Measurements from ENCODE around the gene SELENBP1.

The SELENBP1 gene

GRCh38 chr1:151325646-151326429 is 46.7 kb downstream of the SELENBP1 start:
- Histone ChIP-seq H3K9ac (ENCODE audit: low read length in 2 of 2) (peak overlapping the region; percentile 84 to 94), H3K4me1 (ENCODE audit: control insufficient read depth, insufficient read depth, low read length) (peaks cover 35% of the 10 kb centered on the region), H3K27ac (ENCODE audit: low read length) (peak overlapping the region; percentile 91), H3K27me3 (ENCODE audit: control insufficient read depth in 1 of 2, insufficient read depth in 2 of 2, low read length in 2 of 2) (no peaks in the 10 kb centered on the region), H3K36me3 (ENCODE audit: control insufficient read depth in 2 of 2, insufficient read depth in 2 of 2, low read length in 2 of 2) (peaks cover 7 to 16% of the 10 kb centered on the region in 2 donors), H3K4me3 (ENCODE audit: low read length in 2 of 2) (peak overlapping the region; percentile 91 to 92), H3K9me3 (ENCODE audit: control insufficient read depth in 2 of 2, low read length in 2 of 2) (no peaks in the 10 kb centered on the region)

GRCh38 chr1:151325231-151325630 is 47.3 kb downstream of the SELENBP1 start:
- no peak overlapping the region for H3K27ac ChIP-seq (ENCODE audit: low read length)
- peak overlapping the region; percentile 31 to 91 for H3K4me3 ChIP-seq (ENCODE audit: low read length in 2 of 2)
- H3K4me1 ChIP-seq (ENCODE audit: control insufficient read depth, insufficient read depth, low read length) = peaks cover 35% of the 10 kb centered on the region
- no peaks in the 10 kb centered on the region for H3K27me3 ChIP-seq (ENCODE audit: control insufficient read depth in 1 of 2, insufficient read depth in 2 of 2, low read length in 2 of 2)
- H3K9ac ChIP-seq (ENCODE audit: low read length in 2 of 2) = peak overlapping the region; percentile 1 to 84
- no peaks in the 10 kb centered on the region for H3K9me3 ChIP-seq (ENCODE audit: control insufficient read depth in 2 of 2, low read length in 2 of 2)
- peaks cover 11 to 20% of the 10 kb centered on the region in 2 donors for H3K36me3 ChIP-seq (ENCODE audit: control insufficient read depth in 2 of 2, insufficient read depth in 2 of 2, low read length in 2 of 2)

GRCh38 chr1:151324390-151324930 is 48.0 kb downstream of the SELENBP1 start:
- H3K27me3 ChIP-seq (ENCODE audit: control insufficient read depth in 1 of 2, insufficient read depth in 2 of 2, low read length in 2 of 2) = no peaks in the 10 kb centered on the region
- H3K4me1 ChIP-seq (ENCODE audit: control insufficient read depth, insufficient read depth, low read length) = peaks cover 36% of the 10 kb centered on the region
- H3K4me3 ChIP-seq (ENCODE audit: low read length in 2 of 2) = no peak overlapping the region
- no peak overlapping the region for H3K27ac ChIP-seq (ENCODE audit: low read length)
- H3K36me3 ChIP-seq (ENCODE audit: control insufficient read depth in 2 of 2, insufficient read depth in 2 of 2, low read length in 2 of 2) = peaks cover 11 to 20% of the 10 kb centered on the region in 2 donors
- H3K9ac ChIP-seq (ENCODE audit: low read length in 2 of 2) = no peak overlapping the region
- H3K9me3 ChIP-seq (ENCODE audit: control insufficient read depth in 2 of 2, low read length in 2 of 2) = no peaks in the 10 kb centered on the region

- Histone ChIP-seq H3K4me3 (ENCODE audit: low read length in 2 of 2) (no peak overlapping the region), H3K27me3 (ENCODE audit: control insufficient read depth in 1 of 2, insufficient read depth in 2 of 2, low read length in 2 of 2) (no peaks in the 10 kb centered on the region), H3K4me1 (ENCODE audit: control insufficient read depth, insufficient read depth, low read length) (peaks cover 9% of the 10 kb centered on the region), H3K9ac (ENCODE audit: low read length in 2 of 2) (no peak overlapping the region), H3K9me3 (ENCODE audit: control insufficient read depth in 2 of 2, low read length in 2 of 2) (no peaks in the 10 kb centered on the region), H3K36me3 (ENCODE audit: control insufficient read depth in 2 of 2, insufficient read depth in 2 of 2, low read length in 2 of 2) (peaks cover 30 to 33% of the 10 kb centered on the region in 2 donors), H3K27ac (ENCODE audit: low read length) (no peak overlapping the region)
Measured at GRCh38 chr1:151318975-151319374, 53.5 kb downstream of the SELENBP1 start.

- Histone ChIP-seq H3K27me3 (ENCODE audit: control insufficient read depth in 1 of 2, insufficient read depth in 2 of 2, low read length in 2 of 2) (no peaks in the 10 kb centered on the region), H3K27ac (ENCODE audit: low read length) (no peak overlapping the region), H3K4me3 (ENCODE audit: low read length in 2 of 2) (no peak overlapping the region), H3K9me3 (ENCODE audit: control insufficient read depth in 2 of 2, low read length in 2 of 2) (no peaks in the 10 kb centered on the region), H3K36me3 (ENCODE audit: control insufficient read depth in 2 of 2, insufficient read depth in 2 of 2, low read length in 2 of 2) (peaks cover 32 to 41% of the 10 kb centered on the region in 2 donors), H3K4me1 (ENCODE audit: control insufficient read depth, insufficient read depth, low read length) (peaks cover 37% of the 10 kb centered on the region), H3K9ac (ENCODE audit: low read length in 2 of 2) (no peak overlapping the region)
Measured at GRCh38 chr1:151315565-151316235, 56.8 kb downstream of the SELENBP1 start.
